ENCODE results near the gene POLK.

GRCh38 chr5:75482482-75482881 is 29.2 kb upstream of the POLK start:
- TF ChIP-seq CTCF (IDR thresholded peaks at IDR 0.05; ENCODE audit: control extremely low read depth in 1 of 3, insufficient read depth in 1 of 3, low read depth in 1 of 3, low read length in 3 of 3) (peak in 1 of 3 experiments; percentile 23; a peak in 1 of 4 replicates), TAF1 (IDR thresholded peaks at IDR 0.05; ENCODE audit: low read depth, low read length) (no peak), CEBPB (IDR thresholded peaks at IDR 0.05; ENCODE audit: low read depth, low read length) (no peak), HDAC2 (IDR thresholded peaks at IDR 0.05; ENCODE audit: borderline replicate concordance in 1 of 2, low read depth in 2 of 2, low read length in 2 of 2) (no peak), JUN (IDR thresholded peaks at IDR 0.05; ENCODE audit: low read depth, low read length) (no peak), CREB1 (IDR thresholded peaks at IDR 0.05) (no peak), HDAC6 (IDR thresholded peaks at IDR 0.05; ENCODE audit: low read depth, low read length) (no peak), POLR2AphosphoS5 (IDR thresholded peaks at IDR 0.05; ENCODE audit: low read depth, low read length) (no peak), EP300 (IDR thresholded peaks at IDR 0.05; ENCODE audit: borderline replicate concordance in 1 of 2, low read depth in 2 of 2, low read length in 2 of 2) (no peak), KDM1A (IDR thresholded peaks at IDR 0.05; ENCODE audit: borderline replicate concordance, low read length) (no peak), TAF7 (optimal IDR thresholded peaks at IDR 0.05; ENCODE audit: borderline replicate concordance, low read depth, low read length) (no peak)
- TF ChIP-seq, protein P1, sequence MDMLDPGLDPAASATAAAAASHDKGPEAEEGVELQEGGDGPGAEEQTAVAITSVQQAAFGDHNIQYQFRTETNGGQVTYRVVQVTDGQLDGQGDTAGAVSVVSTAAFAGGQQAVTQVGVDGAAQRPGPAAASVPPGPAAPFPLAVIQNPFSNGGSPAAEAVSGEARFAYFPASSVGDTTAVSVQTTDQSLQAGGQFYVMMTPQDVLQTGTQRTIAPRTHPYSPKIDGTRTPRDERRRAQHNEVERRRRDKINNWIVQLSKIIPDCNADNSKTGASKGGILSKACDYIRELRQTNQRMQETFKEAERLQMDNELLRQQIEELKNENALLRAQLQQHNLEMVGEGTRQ (IDR thresholded peaks at IDR 0.05; ENCODE audit: low read length), result no peak
